ENCODE measurements around the gene NTHL1. TPM values are rescaled to one million over a fixed set of nuclear protein-coding genes. Genes with fewer than 3 reads are reported as not detected.
A peak's percentile ranks its signal among the peaks of the same experiment; 100 is the strongest.
"Not testable (repeated sequence)": the region's sequence is repeated elsewhere in the genome, so short reads cannot be mapped to it uniquely, and the experiment has no call there.

Gene NTHL1
- total RNA-seq, 1 donor from 2014 or later = 57.7 TPM

- H3K27me3 Mint-ChIP-seq = peaks cover 14% of the 10 kb centered on the region
- H3K36me3 Mint-ChIP-seq (ENCODE audit: low read depth) = no peaks in the 10 kb centered on the region
- no peaks in the 10 kb centered on the region for H3K9me3 Mint-ChIP-seq
- H3K4me1 Mint-ChIP-seq = peaks cover 3% of the 10 kb centered on the region
- H3K27ac Mint-ChIP-seq = no peak overlapping the region
- DNase-seq = no peak
- intact Hi-C loops (cut with micrococcal nuclease) = no loop called here
- no peak overlapping the region for H3K4me3 Mint-ChIP-seq
Measured at GRCh38 chr16:2015947-2016208, 31.8 kb downstream of the NTHL1 start.

DNA sequence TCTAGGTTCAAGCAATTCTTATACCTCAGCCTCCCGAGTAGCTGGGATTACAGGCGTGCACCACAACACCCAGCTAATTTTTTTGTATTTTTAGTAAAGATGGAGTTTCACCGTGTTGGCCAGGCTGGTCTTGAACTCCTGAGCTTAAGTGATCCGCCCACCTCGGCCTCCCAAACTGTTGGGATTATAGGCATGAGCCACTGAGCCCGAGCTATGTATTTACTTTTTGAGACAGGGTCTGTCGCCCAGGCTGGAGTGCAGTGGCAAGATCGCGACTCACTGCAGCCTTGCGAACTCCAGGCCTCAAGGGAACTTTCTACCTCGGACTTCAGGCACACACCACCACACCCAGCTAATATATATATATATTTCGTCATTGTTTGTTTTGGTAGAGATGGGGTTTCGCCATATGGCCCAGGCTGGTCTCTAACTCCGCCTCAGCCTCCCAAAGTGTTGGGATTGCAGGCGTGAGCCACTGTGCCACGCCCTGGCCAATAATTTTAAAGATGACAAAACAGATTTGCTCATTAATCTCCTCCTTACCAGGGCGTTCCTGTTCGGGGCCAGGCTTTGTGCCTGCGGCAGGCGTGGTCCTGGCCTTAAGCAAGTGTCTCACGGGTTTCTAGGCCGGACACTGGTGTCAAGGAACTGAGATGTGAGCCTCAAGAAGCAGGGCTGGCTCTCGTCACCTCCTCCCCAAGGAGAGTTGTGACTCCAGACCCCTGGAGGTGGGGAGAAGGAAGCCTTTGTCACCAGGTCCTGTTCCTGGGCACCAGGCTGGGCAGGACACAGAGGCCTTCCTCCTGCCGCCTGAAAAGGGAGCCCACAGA, 32.3 kb downstream of the NTHL1 start:
- H3K36me3 Mint-ChIP-seq (ENCODE audit: low read depth) = peaks cover under 1% of the 10 kb centered on the region
- H3K4me1 Mint-ChIP-seq = peaks cover under 1% of the 10 kb centered on the region
- no peak for DNase-seq
- no peaks in the 10 kb centered on the region for H3K9me3 Mint-ChIP-seq
- H3K27me3 Mint-ChIP-seq = peaks cover 10% of the 10 kb centered on the region
- H3K4me3 Mint-ChIP-seq = no peak overlapping the region
- H3K27ac Mint-ChIP-seq = no peak overlapping the region
- intact Hi-C loops (cut with micrococcal nuclease) = no loop called here

- H3K9me3 Mint-ChIP-seq = no peaks in the 10 kb centered on the region
- H3K27ac Mint-ChIP-seq = no peak overlapping the region
- H3K27me3 Mint-ChIP-seq = peaks cover 3% of the 10 kb centered on the region
- intact Hi-C loops (cut with micrococcal nuclease) = no loop called here
- H3K4me1 Mint-ChIP-seq = peaks cover 6% of the 10 kb centered on the region
- no peak for DNase-seq
- no peak overlapping the region for H3K4me3 Mint-ChIP-seq
- H3K36me3 Mint-ChIP-seq (ENCODE audit: low read depth) = peaks cover 7% of the 10 kb centered on the region
Measured at GRCh38 chr16:2013527-2013926, 34.1 kb downstream of the NTHL1 start.

- H3K4me3 Mint-ChIP-seq; H3K27me3 Mint-ChIP-seq; intact Hi-C loops (cut with micrococcal nuclease); DNase-seq; H3K9me3 Mint-ChIP-seq; H3K27ac Mint-ChIP-seq: not testable (repeated sequence)
- H3K4me1 Mint-ChIP-seq = peaks cover 20% of the 10 kb centered on the region
- H3K36me3 Mint-ChIP-seq (ENCODE audit: low read depth) = peaks cover 18% of the 10 kb centered on the region
Measured at GRCh38 chr16:2011726-2012125, 35.9 kb downstream of the NTHL1 start.

DNA sequence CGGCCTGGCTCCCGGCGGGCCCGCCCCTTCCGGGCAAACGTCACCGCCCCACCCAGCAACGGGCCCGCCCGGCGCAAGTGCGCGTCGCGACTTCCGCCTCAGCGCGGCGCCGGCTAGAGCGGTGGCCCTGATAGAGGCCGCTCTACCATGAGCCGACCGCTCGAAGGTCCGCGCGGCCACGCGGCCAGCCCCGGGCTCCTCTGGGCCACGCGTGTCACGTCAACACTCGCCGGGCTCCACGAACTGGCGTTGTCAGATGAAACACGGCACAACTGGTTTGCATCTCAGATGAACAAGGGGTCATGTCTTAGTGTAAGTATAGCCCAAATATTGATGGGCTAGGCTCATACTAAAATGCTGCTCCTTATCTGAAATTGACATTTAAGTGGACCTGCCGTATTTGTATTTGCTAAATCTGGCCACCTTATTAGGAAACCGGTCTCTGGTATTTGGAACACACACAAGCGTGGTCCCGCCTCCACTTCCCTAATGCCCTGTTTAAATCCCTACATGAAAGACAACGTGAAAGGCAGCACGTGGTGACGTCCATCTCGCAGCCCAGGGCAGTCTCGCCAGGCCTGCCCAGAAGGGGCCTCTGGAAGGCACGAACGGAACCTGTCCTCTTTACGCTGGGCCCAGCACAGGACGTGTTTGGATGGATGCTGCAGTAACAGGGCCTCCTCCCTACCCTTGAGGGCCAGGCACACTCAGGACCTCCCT, 37.7 kb downstream of the NTHL1 start, which contains the start of gene ZNF598:
Gene ZNF598 (minus strand): TSS at position 31 of the 720 bp plus-strand sequence.
- Mint-ChIP-seq H3K36me3 (ENCODE audit: low read depth) (peaks cover 26% of the 10 kb centered on the region), H3K4me1 (peaks cover 28% of the 10 kb centered on the region), H3K4me3 (peak within 1 kb of the TSS; percentile 93), H3K27ac (peak within 1 kb of the TSS; percentile 92), H3K9me3 (no peaks in the 10 kb centered on the region), H3K27me3 (no peaks in the 10 kb centered on the region)
- intact Hi-C loops (cut with micrococcal nuclease) = loop anchor here (5.0 to 10.0 kb wide), 3 partner anchors 38 to 242 kb away; partner anchors contain the start of genes BRICD5, ECI1, PGP and TBL3
- peak; percentile 95 for DNase-seq

DNA sequence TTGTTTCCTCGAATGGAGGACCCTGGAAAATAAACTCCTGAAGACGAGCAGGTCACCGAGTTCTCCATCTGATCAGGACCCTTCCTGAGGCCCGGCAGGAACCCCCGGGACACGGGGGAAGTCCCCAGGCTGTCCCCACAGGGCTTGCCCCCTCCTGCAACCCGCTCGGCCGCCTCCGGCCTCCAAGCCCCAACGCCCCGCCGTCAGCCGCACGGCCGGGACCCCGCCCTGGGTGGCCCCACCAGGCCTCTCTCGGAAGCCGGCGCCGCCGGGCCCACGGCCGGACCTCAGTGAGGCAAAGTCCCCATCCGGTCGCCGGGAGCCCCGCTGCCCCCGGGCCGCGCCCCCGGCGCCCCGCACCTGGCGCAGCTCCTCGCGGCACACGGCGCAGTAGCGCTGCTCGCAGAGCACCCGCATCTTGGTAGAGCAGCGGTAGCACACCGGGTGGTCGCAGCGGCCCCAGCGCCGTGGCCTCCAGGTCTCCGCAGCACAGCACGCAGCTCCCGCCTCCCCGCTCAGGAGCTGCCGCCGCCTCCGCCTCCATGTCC, 38.4 kb downstream of the NTHL1 start:
- peaks cover 31% of the 10 kb centered on the region for H3K4me1 Mint-ChIP-seq
- intact Hi-C loops (cut with micrococcal nuclease) = loop anchor here (5.0 to 10.0 kb wide), 3 partner anchors 37 to 243 kb away; partner anchors contain the start of genes BRICD5, ECI1, PGP and TBL3
- peak overlapping the region; percentile 85 for H3K27ac Mint-ChIP-seq
- peak overlapping the region; percentile 87 for H3K4me3 Mint-ChIP-seq
- no peaks in the 10 kb centered on the region for H3K9me3 Mint-ChIP-seq
- peak; percentile 77 for DNase-seq
- H3K36me3 Mint-ChIP-seq (ENCODE audit: low read depth) = peaks cover 26% of the 10 kb centered on the region
- H3K27me3 Mint-ChIP-seq = no peaks in the 10 kb centered on the region

DNA sequence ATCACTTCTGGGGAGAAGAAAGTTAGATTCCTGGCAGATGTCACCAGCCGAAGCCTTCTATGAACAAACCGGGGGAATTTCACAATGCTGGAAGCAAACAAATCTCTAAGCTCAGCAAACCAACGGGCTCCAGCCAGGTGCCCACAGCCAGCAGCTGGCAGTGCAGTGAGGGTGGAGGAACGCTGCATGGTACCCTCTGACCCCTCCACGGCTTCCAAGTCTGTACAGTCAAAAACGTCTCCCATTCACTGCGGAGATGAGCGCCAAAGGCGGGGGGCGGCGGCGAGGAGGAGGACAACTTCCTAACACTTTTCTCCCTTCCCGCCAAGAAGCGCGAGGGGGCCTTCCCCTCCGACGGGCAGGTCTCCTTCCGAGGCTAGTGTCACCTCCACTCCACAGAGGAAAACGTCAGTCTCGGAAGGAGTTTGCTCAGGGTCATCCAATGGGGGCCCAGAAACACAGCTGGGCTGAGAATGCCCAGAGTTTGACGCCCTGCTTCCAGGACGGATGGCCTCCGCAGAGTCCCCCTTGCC, 38.9 kb downstream of the NTHL1 start:
- Mint-ChIP-seq H3K4me1 (peaks cover 33% of the 10 kb centered on the region), H3K9me3 (no peaks in the 10 kb centered on the region), H3K27me3 (no peaks in the 10 kb centered on the region), H3K36me3 (ENCODE audit: low read depth) (peaks cover 26% of the 10 kb centered on the region), H3K27ac (peak overlapping the region; percentile 85), H3K4me3 (peak overlapping the region; percentile 87)
- DNase-seq = peak; percentile 82
- intact Hi-C loops (cut with micrococcal nuclease) = loop anchor here (1.0 to 10.0 kb wide), 4 partner anchors 16 to 244 kb away; partner anchors contain the start of genes BRICD5, ECI1, PGP and TBL3

- H3K27me3 Mint-ChIP-seq = no peaks in the 10 kb centered on the region
- peak overlapping the region; percentile 85 for H3K27ac Mint-ChIP-seq
- no peaks in the 10 kb centered on the region for H3K9me3 Mint-ChIP-seq
- DNase-seq = peak; percentile 76
- H3K4me1 Mint-ChIP-seq = peaks cover 33% of the 10 kb centered on the region
- H3K4me3 Mint-ChIP-seq = peak overlapping the region; percentile 87
- intact Hi-C loops (cut with micrococcal nuclease) = loop anchor here (1.0 to 10.0 kb wide), 4 partner anchors 16 to 244 kb away; partner anchors contain the start of genes BRICD5, ECI1, PGP and TBL3
- peaks cover 26% of the 10 kb centered on the region for H3K36me3 Mint-ChIP-seq (ENCODE audit: low read depth)
Measured at GRCh38 chr16:2008009-2008526, 39.6 kb downstream of the NTHL1 start.

- H3K27me3 Mint-ChIP-seq = no peaks in the 10 kb centered on the region
- peak overlapping the region; percentile 85 for H3K27ac Mint-ChIP-seq
- H3K9me3 Mint-ChIP-seq = no peaks in the 10 kb centered on the region
- DNase-seq = no peak
- intact Hi-C loops (cut with micrococcal nuclease) = loop anchor here (5.0 to 10.0 kb wide), 3 partner anchors 35 to 245 kb away; partner anchors contain the start of genes BRICD5, ECI1, PGP and TBL3
- H3K4me3 Mint-ChIP-seq = peak overlapping the region; percentile 87
- peaks cover 33% of the 10 kb centered on the region for H3K4me1 Mint-ChIP-seq
- peaks cover 29% of the 10 kb centered on the region for H3K36me3 Mint-ChIP-seq (ENCODE audit: low read depth)
Measured at GRCh38 chr16:2007081-2007836, 40.4 kb downstream of the NTHL1 start.

GRCh38 chr16:2006317-2006716, 41.3 kb downstream of the NTHL1 start:
- intact Hi-C loops (cut with micrococcal nuclease) = loop anchor here (5.0 to 10.0 kb wide), 3 partner anchors 34 to 246 kb away; partner anchors contain the start of genes BRICD5, ECI1, PGP and TBL3
- H3K4me1 Mint-ChIP-seq = peaks cover 33% of the 10 kb centered on the region

DNA sequence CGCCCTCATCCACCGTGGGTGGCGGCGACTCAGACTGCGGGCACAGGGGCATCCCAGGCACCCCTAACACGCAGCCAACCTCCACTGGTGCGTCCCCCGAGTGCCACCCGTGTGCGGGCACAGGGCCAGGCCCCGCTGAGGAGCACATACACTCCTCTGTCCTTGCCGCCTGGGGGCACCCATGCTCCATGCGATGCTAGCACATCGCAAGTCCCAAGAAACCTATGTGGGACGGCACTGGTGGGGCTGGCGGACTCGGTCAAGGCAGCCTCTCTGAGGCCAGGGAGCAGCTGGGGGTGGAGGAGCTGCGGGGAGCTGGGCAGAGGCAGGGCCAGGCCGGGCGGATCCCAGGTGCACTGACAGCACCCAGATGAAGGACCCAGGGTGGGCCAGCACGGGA, 42.0 kb downstream of the NTHL1 start:
- no peak for DNase-seq
- Mint-ChIP-seq H3K36me3 (ENCODE audit: low read depth) (peaks cover 36% of the 10 kb centered on the region), H3K27ac (no peak overlapping the region), H3K4me1 (peaks cover 33% of the 10 kb centered on the region), H3K9me3 (no peaks in the 10 kb centered on the region), H3K4me3 (no peak overlapping the region), H3K27me3 (no peaks in the 10 kb centered on the region)
- intact Hi-C loops (cut with micrococcal nuclease) = loop anchor here (5.0 to 10.0 kb wide), 3 partner anchors 33 to 247 kb away; partner anchors contain the start of genes BRICD5, ECI1, PGP and TBL3

More at GRCh38 chr16:2006317-2006716, 41.3 kb downstream of the NTHL1 start:
- Mint-ChIP-seq H3K9me3 (no peaks in the 10 kb centered on the region), H3K27me3 (no peaks in the 10 kb centered on the region), H3K36me3 (ENCODE audit: low read depth) (peaks cover 31% of the 10 kb centered on the region), H3K27ac (peak overlapping the region; percentile 39), H3K4me3 (peak overlapping the region; percentile 87)
- no peak for DNase-seq

DNA sequence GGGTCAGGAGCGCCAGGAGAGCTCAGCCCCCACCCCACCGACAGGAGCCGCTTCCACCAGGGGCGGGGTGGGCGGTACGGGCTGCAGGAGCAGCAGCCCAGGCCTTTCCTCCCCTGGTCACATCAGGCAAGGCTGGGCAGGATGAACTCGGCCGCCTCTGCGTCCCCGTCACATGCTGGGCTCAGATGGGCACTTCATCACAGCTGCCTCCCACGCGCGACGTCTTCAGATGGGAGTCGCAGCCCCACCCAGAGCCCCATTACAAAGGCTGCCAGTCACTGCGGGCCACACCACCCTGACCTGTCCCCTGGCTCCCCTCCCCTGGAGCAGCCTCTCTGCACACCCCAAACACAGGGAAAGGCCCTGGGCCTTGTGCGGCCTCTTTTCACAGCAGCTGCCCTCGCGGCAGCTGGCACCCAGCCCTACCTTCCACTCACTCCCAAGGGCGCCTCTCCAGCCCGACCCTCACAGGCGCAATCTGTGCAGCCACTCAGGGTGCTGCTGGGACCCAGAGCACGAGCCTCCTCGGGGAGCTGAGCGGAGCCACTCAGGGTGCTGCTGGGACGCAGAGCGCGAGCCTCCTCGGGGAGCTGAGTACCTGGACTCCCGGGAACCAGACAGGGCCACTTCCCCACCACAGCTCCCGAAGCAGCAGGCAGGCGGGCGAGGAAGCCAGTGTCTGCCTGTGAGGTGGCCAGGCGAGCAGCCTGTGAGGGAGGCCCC, 42.7 kb downstream of the NTHL1 start:
- DNase-seq = no peak
- no peak overlapping the region for H3K4me3 Mint-ChIP-seq
- no peak overlapping the region for H3K27ac Mint-ChIP-seq
- H3K9me3 Mint-ChIP-seq = no peaks in the 10 kb centered on the region
- peaks cover 33% of the 10 kb centered on the region for H3K36me3 Mint-ChIP-seq (ENCODE audit: low read depth)
- no peaks in the 10 kb centered on the region for H3K27me3 Mint-ChIP-seq
- intact Hi-C loops (cut with micrococcal nuclease) = loop anchor here (5.0 to 10.0 kb wide), 3 partner anchors 33 to 247 kb away; partner anchors contain the start of genes BRICD5, ECI1, PGP and TBL3
- peaks cover 30% of the 10 kb centered on the region for H3K4me1 Mint-ChIP-seq

Data from activated CD4-positive, alpha-beta T cell treated with anti-CD3 and anti-CD28 coated beads, Interleukin-2, amount 10 ng/mL, durations not matched to agents 24 days and 14 days (primary cell).